Stomach (tissue), 9 donors: ENCODE results near the gene JPH2. TPM values are rescaled to one million over a fixed set of nuclear protein-coding genes. Genes with fewer than 3 reads are reported as not detected.

ENCODE experiments used
- DNase-seq, 2 donors: peaks; one replicate each; pipeline versions ENCODE4 v3.0.0 to v3.0.0-alpha.2; 2013 to 2019
- H3K27ac ChIP-seq, 5 donors: fragments of 200-600 bp in 4 of 5; sonication (generic) in 4 of 5; one replicate each; pipeline ENCODE4 v1.5.1; 2013 to 2019; ENCODE audit warnings: mild to moderate bottlenecking in 1 of 5, moderate library complexity in 1 of 5
- H3K27me3 ChIP-seq, 3 donors: fragments of 200-600 bp; sonication (generic); one replicate each; pipeline ENCODE4 v1.5.1; 2017 to 2019; ENCODE audit warnings: mixed run types in 1 of 3
- H3K36me3 ChIP-seq, 4 donors: fragments of 200-600 bp; sonication (generic); 1 replicate in 3 of 4; 2 replicates in 1 of 4; pipeline ENCODE4 v1.5.1; 2016 to 2019
- H3K4me1 ChIP-seq, 4 donors: fragments of 200-600 bp; sonication (generic); one replicate each; pipeline ENCODE4 v1.5.1; 2016 to 2019
- H3K4me3 ChIP-seq, 4 donors: fragments of 200-600 bp; sonication (generic) in 3 of 4; one replicate each; pipeline ENCODE4 v1.5.1; 2016 to 2019; ENCODE audit warnings: mild to moderate bottlenecking in 1 of 4
- H3K9me3 ChIP-seq, 4 donors: fragments of 200-600 bp; sonication (generic); one replicate each; pipeline ENCODE4 v1.5.1; 2016 to 2019
- CTCF ChIP-seq, 7 experiments: fragments of 450-650 bp in 4 of 7; fragments of 200-600 bp in 3 of 7; sonication (generic) in 3 of 7; IDR thresholded peaks; one replicate each; pipeline ENCODE4 v1.5.1; 2016 to 2019; ENCODE audit warnings: antibody characterized with exemption in 7 of 7, control low read depth in 2 of 7, mild to moderate bottlenecking in 1 of 7
- EP300 ChIP-seq: sonication (generic); formaldehyde crosslinking; IDR thresholded peaks from one replicate; pipeline ENCODE4 v1.6.1; 2017; ENCODE audit warnings: antibody characterized with exemption
- POLR2A ChIP-seq, 4 donors: fragments of 450-650 bp; IDR thresholded peaks; one replicate each; pipeline ENCODE4 v1.6.1; 2016; ENCODE audit warnings: antibody characterized with exemption in 4 of 4, control low read depth in 2 of 4, mild to moderate bottlenecking in 1 of 4, moderate library complexity in 1 of 4
- POLR2AphosphoS5 ChIP-seq, 3 donors: sonication (generic); formaldehyde crosslinking; IDR thresholded peaks; one replicate each; pipeline ENCODE4 v1.6.1; 2016; ENCODE audit warnings: antibody characterized with exemption in 3 of 3
- WGBS, 5 donors: extraction: QIAGEN DNeasy Blood & Tissue Kit in 3 of 5; methylation state at CpG; one replicate each; pipeline versions ENCODE4 v1.1.5 to v1.1.7; 2013 to 2018; 5-methylcytosine and 5-hydroxymethylcytosine counted together
- intact Hi-C: fragments of 100-400 bp; cut with DNase I; formaldehyde crosslinking; loops from one replicate; pipeline ENCODE4 v1.15.1; 2023; ENCODE audit warnings: low total_unique reads
- polyA plus RNA-seq, 3 donors: library from polyadenylated mRNA; stranded (reverse); fragments of 200-250 nt; gene quantifications; one replicate each; pipeline ENCODE4 v1.2.3, GENCODE V29; 2013
- total RNA-seq, 5 donors: library from RNA; depleted of rRNA; stranded (reverse); fragments of >200 nt; gene quantifications; one replicate each; pipeline versions ENCODE4 v1.1.0 to v1.2.3, GENCODE V29; 2014 to 2016
- donor health status: healthy with polysubstance abuse.
- donor health status: Bipolar disorder and iron deficiency.
- donor health status: healthy.

The JPH2 gene
- total and polyA plus RNA-seq, 8 donors, result 0.15 to 51.9 (median 10.9) TPM

GRCh38 chr20:44123874-44124535 lies 63.0 kb downstream of the JPH2 start:
- Histone ChIP-seq H3K27me3 (peaks cover 0 to 22% (median 0%) of the 10 kb centered on the region in 3 donors), H3K4me1 (peaks cover 0 to 10% (median 2%) of the 10 kb centered on the region in 4 donors), H3K9me3 (no peaks in the 10 kb centered on the region), H3K36me3 (no peaks in the 10 kb centered on the region), H3K27ac (peak overlapping the region in 2 of 5 donors; percentile 13 to 45), H3K4me3 (no peak overlapping the region)
- 85 to 91% (median 89%) methylated on average over 8 of the region's 8 CpGs for WGBS, 5 donors
- TF ChIP-seq POLR2AphosphoS5 (IDR thresholded peaks at IDR 0.05), result no peak
- no peak for TF ChIP-seq EP300
- no peak for TF ChIP-seq CTCF (IDR thresholded peaks at IDR 0.05)
- no peak for TF ChIP-seq POLR2A (IDR thresholded peaks at IDR 0.05)
- DNase-seq, result no peak
- intact Hi-C loops, result no loop called here

DNA sequence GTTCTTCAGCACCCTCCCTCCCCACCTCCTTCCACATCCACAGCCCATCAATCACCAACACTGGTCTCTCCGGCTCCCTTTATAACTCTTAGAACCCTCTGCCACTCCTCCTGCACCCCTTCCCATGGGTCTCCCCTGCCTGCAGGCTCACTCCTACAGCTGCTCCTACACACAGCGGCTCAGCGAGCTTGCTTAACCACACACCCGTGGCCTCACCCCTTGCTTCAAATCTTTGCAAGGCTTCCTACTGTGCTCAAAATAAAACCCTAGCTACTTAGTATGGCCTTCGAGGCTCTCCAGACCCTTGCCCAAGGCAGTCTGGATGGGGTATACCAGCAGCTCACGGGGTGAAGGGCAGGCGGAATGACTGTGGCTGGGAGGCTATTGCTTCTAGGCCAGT lies 63.7 kb downstream of the JPH2 start:
- Histone ChIP-seq H3K4me3 (no peak overlapping the region), H3K36me3 (no peaks in the 10 kb centered on the region), H3K4me1 (peaks cover 0 to 10% (median 2%) of the 10 kb centered on the region in 4 donors), H3K27ac (peak overlapping the region in 2 of 5 donors; percentile 13 to 45), H3K9me3 (no peaks in the 10 kb centered on the region), H3K27me3 (peaks cover 0 to 22% (median 0%) of the 10 kb centered on the region in 3 donors)
- DNase-seq, result no peak
- 59 to 74% (median 70%) methylated on average over 6 to 7 of the region's 7 CpGs for whole genome bisulfite sequencing, 5 donors
- intact Hi-C loops, result no loop called here
- TF ChIP-seq POLR2AphosphoS5 (IDR thresholded peaks at IDR 0.05) (no peak), EP300 (no peak), POLR2A (IDR thresholded peaks at IDR 0.05) (no peak), CTCF (IDR thresholded peaks at IDR 0.05) (no peak)

DNA sequence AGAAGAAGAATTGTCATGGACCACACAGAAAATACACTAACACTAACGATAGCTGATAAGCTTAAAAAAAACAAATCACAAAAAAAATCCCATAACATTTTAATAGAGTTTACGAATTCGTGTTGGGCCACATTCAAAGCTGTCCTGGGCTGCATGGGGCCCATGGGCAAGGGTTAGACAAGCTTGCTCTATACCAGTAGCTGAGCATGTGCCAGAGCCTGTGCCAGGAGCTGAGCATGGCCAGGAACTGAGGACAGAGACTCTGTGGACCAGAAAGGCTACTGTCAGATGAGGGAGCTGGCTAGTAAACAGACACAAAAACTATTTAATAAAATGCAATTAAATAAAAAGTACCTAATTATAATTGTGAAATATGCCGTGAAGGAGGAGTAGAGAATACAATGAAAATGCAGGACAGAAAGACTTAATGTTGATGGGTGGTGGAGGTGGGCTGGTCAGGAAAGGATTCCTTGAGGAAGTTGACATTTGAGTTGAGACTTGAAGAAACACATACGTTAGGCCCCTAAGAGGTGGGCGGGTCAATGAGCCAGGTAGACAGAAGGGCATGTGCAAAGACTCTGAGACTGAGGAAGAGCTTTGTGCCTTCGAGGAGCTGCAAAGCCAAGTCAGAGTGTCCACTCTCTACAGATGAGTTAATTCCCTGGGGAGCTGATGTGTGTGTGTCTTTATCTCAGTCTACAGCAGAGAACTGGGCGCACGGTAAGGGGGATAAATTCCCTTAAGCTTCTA lies 66.1 kb downstream of the JPH2 start:
- TF ChIP-seq EP300 (no peak), POLR2A (IDR thresholded peaks at IDR 0.05) (no peak), POLR2AphosphoS5 (IDR thresholded peaks at IDR 0.05) (no peak), CTCF (IDR thresholded peaks at IDR 0.05) (no peak)
- Histone ChIP-seq H3K4me3 (no peak overlapping the region), H3K27ac (peak overlapping the region in 1 of 5 donors; percentile 2), H3K9me3 (no peaks in the 10 kb centered on the region), H3K4me1 (peaks cover 0 to 26% (median 14%) of the 10 kb centered on the region in 4 donors), H3K27me3 (peaks cover 0 to 29% (median 8%) of the 10 kb centered on the region in 3 donors), H3K36me3 (no peaks in the 10 kb centered on the region)
- intact Hi-C loops, result no loop called here
- no peak for DNase-seq
- WGBS, 5 donors, result 52 to 62% (median 60%) methylated on average over 9 of the region's 9 CpGs

GRCh38 chr20:44118185-44119033 lies 68.6 kb downstream of the JPH2 start:
- Histone ChIP-seq H3K36me3 (no peaks in the 10 kb centered on the region), H3K27ac (peak overlapping the region in 1 of 5 donors; percentile 3), H3K27me3 (peaks cover 0 to 45% (median 14%) of the 10 kb centered on the region in 3 donors), H3K4me1 (peaks cover 6 to 25% (median 14%) of the 10 kb centered on the region in 4 donors), H3K4me3 (no peak overlapping the region), H3K9me3 (no peaks in the 10 kb centered on the region)
- whole genome bisulfite sequencing, 5 donors, result 82 to 87% (median 85%) methylated on average over 9 of the region's 9 CpGs
- no peak for TF ChIP-seq EP300
- no peak for TF ChIP-seq POLR2A (IDR thresholded peaks at IDR 0.05)
- no peak for TF ChIP-seq POLR2AphosphoS5 (IDR thresholded peaks at IDR 0.05)
- no peak for TF ChIP-seq CTCF (IDR thresholded peaks at IDR 0.05)
- intact Hi-C loops, result loop anchor here (5.0 kb wide), 1 partner anchor 74 kb away; no protein-coding TSS in a partner anchor
- no peak for DNase-seq
